CD4-positive, alpha-beta T cell treated with Interleukin-4 for 4 hours (primary cell): Measurements from ENCODE around the gene HS6ST3.
"Not testable (repeated sequence)": the region's sequence is repeated elsewhere in the genome, so short reads cannot be mapped to it uniquely, and the experiment has no call there.

Experiments
- DNase-seq: peaks from one replicate; pipeline ENCODE4 v3.0.0-alpha.2; 2020

The HS6ST3 gene

DNA sequence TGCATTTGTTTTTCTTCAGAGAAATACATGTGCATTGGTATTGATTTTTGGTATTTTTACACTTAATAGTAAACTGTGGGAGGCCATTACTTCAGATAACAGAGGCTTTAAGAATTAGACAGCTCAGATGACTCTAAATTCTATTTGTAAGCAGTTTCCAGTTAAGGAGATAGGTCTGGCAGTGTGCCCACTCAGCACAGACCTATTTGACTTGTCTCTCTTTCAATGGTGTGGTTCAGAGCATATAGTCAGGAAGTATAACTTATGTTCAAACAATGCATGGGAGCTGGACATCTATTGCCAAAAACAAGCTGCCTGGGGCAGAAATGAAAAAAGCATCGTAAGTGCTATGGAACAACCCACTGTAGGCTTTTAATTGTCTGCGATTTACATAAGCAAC is 370.7 kb downstream of the HS6ST3 start:
- DNase-seq = no peak

GRCh38 chr13:96473526-96474180 is 383.7 kb downstream of the HS6ST3 start:
- DNase-seq = no peak

DNA sequence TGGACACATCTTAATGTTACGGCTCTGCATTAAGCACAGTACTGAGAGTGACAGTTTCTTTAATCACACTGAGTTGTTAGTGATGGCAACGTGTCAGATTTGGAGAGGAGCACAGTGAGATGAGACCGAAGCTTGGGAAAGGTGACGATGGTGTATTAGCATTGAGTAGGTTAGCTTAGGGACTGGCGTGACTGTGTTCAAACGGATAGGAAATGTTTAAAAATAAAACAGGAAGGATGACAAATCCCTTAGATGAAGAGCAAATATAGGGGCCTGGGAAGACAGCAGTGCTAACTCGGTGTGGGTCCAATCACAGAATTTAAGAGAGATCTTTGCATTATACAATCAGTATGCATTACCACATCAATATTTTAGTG is 384.3 kb downstream of the HS6ST3 start:
- DNase-seq = no peak

DNA sequence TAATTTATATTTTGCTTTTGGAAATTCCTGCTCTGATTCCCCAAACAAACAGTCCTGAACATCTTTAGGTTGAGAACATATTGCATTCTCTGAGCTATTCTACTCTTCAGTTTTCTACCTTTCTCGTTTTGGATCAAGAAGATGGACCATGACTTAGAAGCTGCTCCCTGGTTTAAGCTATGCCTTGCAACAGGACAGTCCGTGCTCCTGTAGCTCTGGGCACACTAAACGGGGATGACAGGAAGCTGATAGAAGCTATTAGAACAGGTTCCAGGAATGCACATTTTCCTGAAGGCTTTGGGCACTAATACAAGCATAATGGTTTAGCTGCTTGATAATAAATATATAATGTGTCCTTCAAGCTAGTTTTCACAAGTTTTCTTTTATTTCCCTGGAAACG is 385.2 kb downstream of the HS6ST3 start:
- DNase-seq = no peak

GRCh38 chr13:96481482-96481881 is 391.6 kb downstream of the HS6ST3 start:
- no peak for DNase-seq

DNA sequence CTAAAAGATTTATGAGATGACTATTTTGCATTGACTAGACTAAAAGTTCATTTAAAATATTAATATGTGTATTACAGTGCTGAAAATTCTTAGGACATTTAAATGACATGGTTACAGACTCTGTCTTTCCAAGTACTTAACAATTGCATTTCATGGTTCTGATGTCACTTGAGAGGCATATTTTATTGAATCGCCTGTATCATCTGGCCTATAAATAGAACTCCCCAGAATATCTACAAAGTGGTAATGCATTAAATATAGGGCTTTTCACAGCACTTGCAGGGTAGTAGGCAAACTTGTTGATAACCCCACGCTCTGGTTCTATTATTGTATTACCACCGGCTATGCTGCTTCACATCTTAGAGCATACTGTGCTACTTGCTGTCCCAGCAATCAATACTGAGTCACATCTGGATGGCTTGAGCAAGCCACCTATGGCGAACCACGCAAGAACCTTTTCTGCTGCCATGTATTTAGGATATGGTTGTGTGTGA is 400.6 kb downstream of the HS6ST3 start:
- DNase-seq = no peak

- DNase-seq = no peak
Observed at GRCh38 chr13:96491103-96491502, 401.2 kb downstream of the HS6ST3 start.

DNA sequence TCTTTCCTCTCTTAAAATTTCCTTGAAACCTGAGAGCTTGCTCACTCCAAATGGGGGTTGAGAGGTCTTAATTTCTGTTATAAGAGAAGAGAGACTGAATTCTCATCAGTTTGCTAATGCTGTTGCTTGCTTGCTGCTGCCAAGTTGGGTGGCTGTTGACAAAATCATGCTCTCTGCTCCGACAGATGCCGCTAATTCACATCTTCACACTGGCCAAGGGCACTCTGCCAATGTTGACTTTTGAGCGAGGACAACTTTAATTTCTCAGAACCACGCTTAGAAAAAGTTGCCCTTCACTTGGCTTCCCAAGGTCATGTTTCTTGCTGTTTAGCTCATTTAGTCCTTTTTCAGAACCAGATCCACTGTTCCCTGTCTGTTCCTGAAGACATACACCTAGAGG is 402.9 kb downstream of the HS6ST3 start:
- no peak for DNase-seq

DNA sequence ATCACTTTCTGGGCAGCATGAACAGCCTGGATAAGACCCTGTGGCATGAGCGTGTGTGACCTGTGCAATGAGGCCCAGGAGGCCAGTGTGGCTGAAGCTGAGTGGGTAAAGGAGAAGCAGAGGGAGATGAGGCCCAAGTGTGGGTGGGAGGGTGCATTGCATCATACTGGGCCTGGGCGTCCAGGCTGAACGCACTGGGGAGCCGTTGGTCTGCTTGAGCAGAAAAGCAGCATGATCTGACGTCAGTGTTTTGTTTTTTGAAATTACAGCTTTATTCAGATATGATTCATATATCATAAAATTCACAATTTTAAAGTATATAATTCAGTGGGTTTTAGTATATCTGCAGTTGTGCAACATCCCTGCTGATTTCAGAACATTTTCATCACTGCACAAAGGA is 409.7 kb downstream of the HS6ST3 start:
- DNase-seq = no peak

DNA sequence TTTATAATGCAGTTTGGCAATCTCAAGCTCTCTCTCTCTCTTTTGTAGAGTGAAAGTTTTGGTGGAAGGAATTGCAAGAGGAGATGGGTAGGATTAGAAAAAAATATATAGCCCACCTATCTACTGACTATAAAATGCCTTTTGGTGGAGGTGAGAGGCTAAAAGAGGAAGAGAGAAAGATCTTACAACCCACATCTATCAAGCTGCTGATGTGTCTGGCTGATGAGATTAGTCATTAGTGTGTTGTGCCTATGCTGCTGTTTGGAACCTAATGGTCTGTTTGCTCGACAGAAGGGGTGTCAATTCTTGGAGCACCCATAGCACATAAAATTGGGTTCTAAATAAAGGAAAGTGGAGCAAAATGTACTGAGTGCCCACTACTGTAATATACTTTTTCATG is 411.0 kb downstream of the HS6ST3 start:
- DNase-seq = no peak

GRCh38 chr13:96503481-96503880 is 413.6 kb downstream of the HS6ST3 start:
- DNase-seq = no peak

GRCh38 chr13:96511587-96511986 is 421.7 kb downstream of the HS6ST3 start:
- no peak for DNase-seq

DNA sequence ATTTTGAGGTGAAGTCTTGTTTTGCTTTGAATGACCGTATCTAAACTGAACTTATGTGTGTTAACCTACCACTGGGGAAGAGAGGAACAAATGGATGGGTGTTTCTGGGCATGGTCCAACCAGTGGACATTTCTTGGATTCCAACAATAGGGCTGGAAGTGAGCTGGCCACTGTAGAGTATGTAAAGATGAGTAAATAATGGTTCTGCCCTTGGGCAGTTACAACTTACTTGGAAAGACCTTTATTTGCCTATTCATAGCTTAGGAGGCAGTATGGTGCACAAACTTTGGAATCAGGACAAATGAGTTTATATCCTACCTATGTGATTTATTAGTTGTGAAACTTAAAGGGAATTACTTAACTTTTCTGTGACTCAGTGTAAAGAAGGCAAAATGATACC is 429.5 kb downstream of the HS6ST3 start:
- DNase-seq = no peak

DNA sequence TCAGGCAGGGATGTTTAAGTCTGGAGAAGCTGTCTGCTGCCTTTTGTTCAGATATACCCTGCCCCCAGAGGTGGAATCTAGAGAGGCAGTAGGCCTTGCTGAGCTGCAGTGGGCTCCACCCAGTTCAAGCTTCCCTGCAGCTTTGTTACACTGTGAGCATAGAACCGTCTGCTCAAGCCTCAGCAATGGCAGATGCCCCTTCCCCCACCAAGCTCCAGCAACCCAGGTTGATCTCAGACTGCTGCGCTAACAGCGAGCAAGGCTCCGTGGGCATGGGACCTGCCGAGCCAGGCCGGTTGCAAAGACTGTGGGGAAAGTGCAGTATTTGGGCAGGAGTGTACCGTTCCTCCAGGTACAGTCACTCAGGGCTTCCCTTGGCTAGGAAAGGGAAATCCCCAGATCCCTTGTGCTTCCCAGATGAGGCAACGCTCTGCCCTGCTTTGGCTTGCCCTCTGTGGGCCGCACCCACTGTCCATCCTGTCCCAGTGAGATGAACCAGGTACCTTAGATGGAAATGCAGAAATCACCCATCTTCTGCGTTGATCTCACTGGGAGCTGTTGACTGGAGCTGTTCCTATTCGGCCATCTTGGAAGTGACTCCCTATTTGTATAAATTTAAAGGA is 434.6 kb downstream of the HS6ST3 start:
- DNase-seq = not testable (repeated sequence)

DNA sequence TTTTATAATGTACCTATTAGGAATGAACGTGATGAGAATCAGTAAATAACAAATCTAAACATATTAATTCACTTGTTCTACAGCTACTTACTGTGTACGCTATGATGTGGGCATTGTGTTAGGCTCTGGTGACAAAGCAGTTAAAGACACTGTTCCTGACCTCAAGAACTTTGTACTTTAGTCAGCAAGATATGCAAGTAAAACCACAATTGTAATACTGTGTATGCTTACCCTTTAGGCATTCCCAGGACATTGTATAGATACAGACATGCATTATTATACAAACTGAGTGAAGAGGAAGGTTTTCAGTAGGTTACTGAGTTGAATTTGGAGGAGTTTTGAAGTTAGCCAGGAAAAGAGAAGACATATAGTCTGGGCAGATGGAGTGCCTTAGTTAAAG is 435.8 kb downstream of the HS6ST3 start:
- no peak for DNase-seq

- no peak for DNase-seq
Observed at GRCh38 chr13:96527497-96527896, 437.6 kb downstream of the HS6ST3 start.

GRCh38 chr13:96532804-96533203 is 442.9 kb downstream of the HS6ST3 start:
- DNase-seq = no peak

GRCh38 chr13:96533408-96533807 is 443.5 kb downstream of the HS6ST3 start:
- no peak for DNase-seq

DNA sequence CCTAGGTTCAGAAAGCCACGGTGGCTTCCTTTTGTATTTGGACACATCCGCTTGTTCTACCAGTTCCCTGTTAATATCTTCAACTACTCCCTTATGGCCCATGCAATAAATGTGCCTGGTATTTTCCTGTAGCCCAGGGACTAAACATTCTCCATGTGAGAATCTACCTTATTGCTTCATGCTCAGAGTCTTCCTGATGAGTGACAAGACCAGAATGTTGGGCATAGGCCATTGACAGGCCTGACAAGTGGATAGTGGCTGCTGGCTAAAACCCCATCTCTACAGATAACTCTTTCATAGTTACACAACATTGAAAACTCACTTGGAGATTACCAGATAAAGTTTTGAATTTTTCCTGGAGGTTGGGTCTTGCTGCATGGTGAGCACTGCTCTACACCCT is 449.9 kb downstream of the HS6ST3 start:
- DNase-seq = no peak

- no peak for DNase-seq
Observed at GRCh38 chr13:96540670-96541069, 450.8 kb downstream of the HS6ST3 start.

- no peak for DNase-seq
Observed at GRCh38 chr13:96542986-96543385, 453.1 kb downstream of the HS6ST3 start.

DNA sequence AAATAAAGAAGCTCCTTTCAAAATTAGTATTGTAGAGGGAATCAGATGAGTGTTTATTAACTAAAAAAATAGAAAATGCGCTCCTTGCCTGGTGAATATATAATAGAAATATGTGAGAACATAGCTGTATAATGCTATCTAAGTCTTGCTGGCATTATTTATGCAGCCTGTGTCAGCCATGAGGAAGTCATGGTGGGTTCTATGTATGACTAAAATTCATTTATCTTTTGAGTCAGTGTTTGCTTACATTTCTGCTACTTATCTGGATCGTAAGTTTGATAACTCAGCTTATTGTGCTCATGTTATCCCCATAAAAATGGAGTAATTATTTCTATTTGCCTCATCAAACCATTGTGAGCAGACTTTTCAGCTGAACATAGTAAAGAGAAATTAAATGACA is 455.1 kb downstream of the HS6ST3 start:
- no peak for DNase-seq

GRCh38 chr13:96546463-96546862 is 456.6 kb downstream of the HS6ST3 start:
- DNase-seq = no peak

GRCh38 chr13:96551546-96551945 is 461.6 kb downstream of the HS6ST3 start:
- no peak for DNase-seq

- DNase-seq = no peak
Observed at GRCh38 chr13:96552559-96552958, 462.7 kb downstream of the HS6ST3 start.
